H9 (cell line): ENCODE results near the gene KRT74. TPM values are rescaled to one million over a fixed set of nuclear protein-coding genes. Genes with fewer than 3 reads are reported as not detected.

ENCODE experiments used
- DNase-seq: peaks from one replicate; pipeline ENCODE4 v3.0.0-alpha.2; 2017
- H2AFZ ChIP-seq: one replicate; pipeline ENCODE4 v1.6.1; 2013; ENCODE audit warnings: mild to moderate bottlenecking, low read length, control low read depth, moderate library complexity
- H2AK5ac ChIP-seq: 2 replicates; pipeline ENCODE4 v1.6.1; 2013; ENCODE audit warnings: low read length, control low read depth, mixed read lengths; ENCODE audit not compliant: insufficient read length
- H2BK120ac ChIP-seq: one replicate; pipeline ENCODE4 v1.6.1; 2013; ENCODE audit warnings: low read depth, mild to moderate bottlenecking, low read length, control low read depth, inconsistent platforms; ENCODE audit not compliant: poor library complexity, severe bottlenecking
- H2BK12ac ChIP-seq: 2 replicates; pipeline ENCODE4 v1.6.1; 2013; ENCODE audit warnings: low read length, control low read depth, mixed read lengths, low read depth; ENCODE audit not compliant: insufficient read length
- H2BK15ac ChIP-seq: 2 replicates; pipeline ENCODE4 v1.6.1; 2013; ENCODE audit warnings: low read depth, low read length, control low read depth
- H2BK20ac ChIP-seq: one replicate; pipeline ENCODE4 v1.6.1; 2013; ENCODE audit warnings: low read depth, mild to moderate bottlenecking, low read length, control low read depth, inconsistent platforms; ENCODE audit not compliant: poor library complexity, severe bottlenecking
- H2BK5ac ChIP-seq: 2 replicates; pipeline ENCODE4 v1.6.1; 2013; ENCODE audit warnings: low read length, control low read depth, mixed read lengths; ENCODE audit not compliant: insufficient read length
- H3K14ac ChIP-seq: 2 replicates; pipeline ENCODE4 v1.6.1; 2013; ENCODE audit warnings: low read length, control low read depth; ENCODE audit not compliant: insufficient read depth
- H3K18ac ChIP-seq: 2 replicates; pipeline ENCODE4 v1.6.1; 2013; ENCODE audit warnings: low read depth, mild to moderate bottlenecking, mixed read lengths, low read length, control low read depth; ENCODE audit not compliant: insufficient read length
- H3K23ac ChIP-seq: 2 replicates; pipeline ENCODE4 v1.6.1; 2013; ENCODE audit warnings: low read length, control low read depth, mixed read lengths, low read depth; ENCODE audit not compliant: insufficient read length
- H3K23me2 ChIP-seq: 2 replicates; pipeline ENCODE4 v1.6.1; 2013; ENCODE audit warnings: low read depth, mild to moderate bottlenecking, mixed read lengths, low read length, control low read depth; ENCODE audit not compliant: insufficient read length, poor library complexity, severe bottlenecking
- H3K27ac ChIP-seq: 2 replicates; pipeline ENCODE4 v1.5.1; 2013; ENCODE audit warnings: low read length, control low read depth, mixed read lengths, low read depth; ENCODE audit not compliant: insufficient read length
- H3K27me3 ChIP-seq: 2 replicates; pipeline ENCODE4 v1.6.1; 2013; ENCODE audit warnings: low read length, control low read depth, inconsistent platforms; ENCODE audit not compliant: insufficient read depth
- H3K4ac ChIP-seq: 2 replicates; pipeline ENCODE4 v1.6.1; 2013; ENCODE audit warnings: low read depth, mild to moderate bottlenecking, control low read depth, inconsistent platforms, low read length, moderate library complexity
- H3K4me1 ChIP-seq: 2 replicates; pipeline ENCODE4 v1.6.1; 2013; ENCODE audit warnings: low read length, control low read depth, inconsistent platforms; ENCODE audit not compliant: insufficient read depth
- H3K4me2 ChIP-seq: 2 replicates; pipeline ENCODE4 v1.6.1; 2013; ENCODE audit warnings: low read length, control low read depth, mixed read lengths; ENCODE audit not compliant: insufficient read length, insufficient read depth
- H3K56ac ChIP-seq: 2 replicates; pipeline ENCODE4 v1.6.1; 2013; ENCODE audit warnings: low read depth, mild to moderate bottlenecking, mixed read lengths, low read length, control low read depth; ENCODE audit not compliant: insufficient read length
- H3K79me1 ChIP-seq: 2 replicates; pipeline ENCODE4 v1.6.1; 2013; ENCODE audit warnings: low read depth, mild to moderate bottlenecking, moderate library complexity, low read length, control low read depth, inconsistent platforms; ENCODE audit not compliant: insufficient read depth, poor library complexity, severe bottlenecking
- H3K79me2 ChIP-seq: 2 replicates; pipeline ENCODE4 v1.6.1; 2013; ENCODE audit warnings: low read length, control low read depth, inconsistent platforms; ENCODE audit not compliant: insufficient read depth
- H3K9ac ChIP-seq: 2 replicates; pipeline ENCODE4 v1.6.1; 2013; ENCODE audit warnings: low read length, control low read depth, mixed read lengths; ENCODE audit not compliant: insufficient read length; ENCODE audit errors: extremely low read depth
- H3K9me3 ChIP-seq: one replicate; pipeline ENCODE4 v1.6.1; 2013; ENCODE audit warnings: low read depth, low read length, inconsistent platforms; ENCODE audit not compliant: control insufficient read depth
- H3T11ph ChIP-seq: one replicate; pipeline ENCODE4 v1.6.1; 2013; ENCODE audit warnings: mild to moderate bottlenecking, low read length, control low read depth, inconsistent platforms
- H4K20me1 ChIP-seq: one replicate; pipeline ENCODE4 v1.6.1; 2013; ENCODE audit not compliant: control insufficient read depth, insufficient read length, insufficient read depth
- H4K5ac ChIP-seq: 2 replicates; pipeline ENCODE4 v1.6.1; 2013; ENCODE audit warnings: low read depth, mild to moderate bottlenecking, mixed read lengths, low read length, control low read depth; ENCODE audit not compliant: insufficient read length
- H4K8ac ChIP-seq: replicated peaks from 2 replicates; pipeline ENCODE4 v1.6.1; 2013; ENCODE audit warnings: low read length, control low read depth, mixed read lengths, low read depth; ENCODE audit not compliant: insufficient read length
- H4K91ac ChIP-seq: 2 replicates; pipeline ENCODE4 v1.6.1; 2013; ENCODE audit warnings: low read depth, mild to moderate bottlenecking, moderate library complexity, mixed read lengths, low read length, control low read depth; ENCODE audit not compliant: insufficient read length
- H3K27ac Mint-ChIP-seq, 3 experiments: 2 replicates in 2 of 3; 3 replicates in 1 of 3; pipeline ENCODE4 v1.8.0; 2020 to 2021; ENCODE audit warnings: mixed read lengths in 3 of 3, mild to moderate bottlenecking in 1 of 3, moderate library complexity in 1 of 3
- H3K27me3 Mint-ChIP-seq: 2 replicates; pipeline ENCODE4 v1.8.0; 2021; ENCODE audit warnings: low read depth, mild to moderate bottlenecking, moderate library complexity, mixed read lengths
- H3K36me3 Mint-ChIP-seq, 3 experiments: 2 replicates in 2 of 3; 3 replicates in 1 of 3; pipeline ENCODE4 v1.8.0; 2020 to 2021; ENCODE audit warnings: low read depth in 3 of 3, mixed read lengths in 3 of 3; ENCODE audit not compliant: insufficient read depth in 1 of 3
- H3K4me1 Mint-ChIP-seq, 2 experiments: 2 replicates each; pipeline ENCODE4 v1.8.0; 2020; ENCODE audit warnings: mixed read lengths in 2 of 2
- H3K4me3 Mint-ChIP-seq, 2 experiments: 2 replicates in 1 of 2; 3 replicates in 1 of 2; pipeline ENCODE4 v1.8.0; 2020 to 2021; ENCODE audit warnings: mild to moderate bottlenecking in 2 of 2, mixed read lengths in 2 of 2, moderate library complexity in 1 of 2
- H3K9me3 Mint-ChIP-seq, 2 experiments: 2 replicates in 1 of 2; 3 replicates in 1 of 2; pipeline ENCODE4 v1.8.0; 2020; ENCODE audit warnings: mild to moderate bottlenecking in 2 of 2, mixed read lengths in 2 of 2, moderate library complexity in 1 of 2
- WGBS: extraction: QIAGEN DNeasy Blood & Tissue Kit; methylation state at CpG from one replicate; pipeline ENCODE4 v1.1.7; 2013; ENCODE audit warnings: missing lambda C conversion rate, low lambda C conversion rate, mixed read lengths; ENCODE audit not compliant: insufficient read length; ENCODE audit errors: extremely low coverage; 5-methylcytosine and 5-hydroxymethylcytosine counted together
- total RNA-seq: library from RNA; stranded (reverse); gene quantifications from 2 replicates; pipeline ENCODE4 v1.2.1, GENCODE V29; 2021
- TF ChIP-seq, protein P1 (sequence below): fragments of 200-600 bp; sonication (generic); conservative IDR thresholded peaks from 3 replicates; pipeline ENCODE4 v1.8.0; 2021; ENCODE audit warnings: antibody characterized with exemption, mild to moderate bottlenecking

KRT74 gene
- total RNA-seq, 1 experiment from 2014 or later: not detected

DNA sequence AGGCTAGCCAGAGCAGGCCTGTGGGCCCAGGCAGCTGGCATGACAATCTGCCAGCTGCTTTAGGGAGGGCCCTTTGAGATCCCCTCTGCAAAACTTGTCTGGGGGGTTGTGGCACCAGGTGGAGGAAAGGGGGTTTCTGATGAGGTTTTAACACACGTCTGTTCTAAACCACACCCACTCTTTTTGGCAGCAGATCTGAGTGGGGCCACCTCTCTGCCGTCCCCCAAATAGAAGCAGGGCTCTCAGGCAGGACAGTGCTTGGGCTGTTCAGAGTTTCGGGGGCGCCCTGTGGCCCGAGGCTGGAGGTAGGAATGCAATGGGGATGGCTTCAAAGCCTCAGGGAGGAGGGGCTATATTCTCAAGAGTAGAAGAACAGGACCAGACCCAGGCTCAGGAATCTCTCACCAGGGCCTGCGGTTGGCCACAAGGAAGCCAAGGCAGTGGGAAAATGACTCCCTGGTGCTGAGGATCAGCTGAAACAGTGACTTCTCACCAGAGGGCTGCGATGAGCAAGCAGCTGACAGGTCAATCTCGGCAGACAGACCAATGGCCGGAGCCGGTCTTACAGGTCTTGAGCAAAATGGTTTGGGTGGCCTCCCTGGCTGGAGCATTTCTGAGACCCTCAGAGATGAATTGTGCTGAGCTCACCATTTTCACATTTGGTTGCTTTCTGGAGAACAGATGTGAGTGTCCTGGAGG lies 51.9 kb downstream of the KRT74 start:
- Histone ChIP-seq H4K5ac (no peak overlapping the region), H3K27ac (no peak overlapping the region), H2AFZ (no peak overlapping the region), H3K9me3 (no peaks in the 10 kb centered on the region), H2BK120ac (no peak overlapping the region), H3K23ac (no peak overlapping the region), H3K9ac (no peak overlapping the region), H4K20me1 (no peaks in the 10 kb centered on the region), H2BK12ac (no peak overlapping the region), H3K4me1 (no peaks in the 10 kb centered on the region), H3K18ac (no peak overlapping the region), H3K23me2 (no peaks in the 10 kb centered on the region), H3K4me2 (no peak overlapping the region), H3K79me2 (no peaks in the 10 kb centered on the region), H2AK5ac (no peak overlapping the region), H3K79me1 (no peaks in the 10 kb centered on the region), H3K4ac (no peak overlapping the region), H4K91ac (no peak overlapping the region), H2BK5ac (no peak overlapping the region), H4K8ac (no peak overlapping the region), H3T11ph (no peak overlapping the region), H3K27me3 (no peaks in the 10 kb centered on the region), H3K56ac (no peak overlapping the region), H2BK15ac (no peak overlapping the region), H3K14ac (0 out of 2 replicates have a peak overlapping the region, but pooled peaks have one; percentile 50), H2BK20ac (no peak overlapping the region)
- no peaks in the 10 kb centered on the region; a peak in 1 of 5 replicates for H3K9me3 Mint-ChIP-seq
- no peak overlapping the region; a peak in 2 of 7 replicates for H3K27ac Mint-ChIP-seq
- H3K4me1 Mint-ChIP-seq: peaks cover 15 to 20% of the 10 kb centered on the region in 2 experiments
- H3K4me3 Mint-ChIP-seq: no peak overlapping the region; a peak in 1 of 5 replicates
- no CpG with 5 or more reads among the region's 10 CpGs for WGBS
- peaks cover 3% of the 10 kb centered on the region for H3K27me3 Mint-ChIP-seq
- TF ChIP-seq, protein P1, sequence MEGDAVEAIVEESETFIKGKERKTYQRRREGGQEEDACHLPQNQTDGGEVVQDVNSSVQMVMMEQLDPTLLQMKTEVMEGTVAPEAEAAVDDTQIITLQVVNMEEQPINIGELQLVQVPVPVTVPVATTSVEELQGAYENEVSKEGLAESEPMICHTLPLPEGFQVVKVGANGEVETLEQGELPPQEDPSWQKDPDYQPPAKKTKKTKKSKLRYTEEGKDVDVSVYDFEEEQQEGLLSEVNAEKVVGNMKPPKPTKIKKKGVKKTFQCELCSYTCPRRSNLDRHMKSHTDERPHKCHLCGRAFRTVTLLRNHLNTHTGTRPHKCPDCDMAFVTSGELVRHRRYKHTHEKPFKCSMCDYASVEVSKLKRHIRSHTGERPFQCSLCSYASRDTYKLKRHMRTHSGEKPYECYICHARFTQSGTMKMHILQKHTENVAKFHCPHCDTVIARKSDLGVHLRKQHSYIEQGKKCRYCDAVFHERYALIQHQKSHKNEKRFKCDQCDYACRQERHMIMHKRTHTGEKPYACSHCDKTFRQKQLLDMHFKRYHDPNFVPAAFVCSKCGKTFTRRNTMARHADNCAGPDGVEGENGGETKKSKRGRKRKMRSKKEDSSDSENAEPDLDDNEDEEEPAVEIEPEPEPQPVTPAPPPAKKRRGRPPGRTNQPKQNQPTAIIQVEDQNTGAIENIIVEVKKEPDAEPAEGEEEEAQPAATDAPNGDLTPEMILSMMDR: no peak
- H3K36me3 Mint-ChIP-seq: no peaks in the 10 kb centered on the region
- DNase-seq: peak; percentile 42
